Stimulated activated naive CD4-positive, alpha-beta T cell (primary cell): ENCODE data around the gene FBN3.

Experiments
- DNase-seq, 6 experiments: peaks; one replicate each; lab custom pipeline; 2025; lab: John Stamatoyannopoulos, UW

The FBN3 gene

DNA sequence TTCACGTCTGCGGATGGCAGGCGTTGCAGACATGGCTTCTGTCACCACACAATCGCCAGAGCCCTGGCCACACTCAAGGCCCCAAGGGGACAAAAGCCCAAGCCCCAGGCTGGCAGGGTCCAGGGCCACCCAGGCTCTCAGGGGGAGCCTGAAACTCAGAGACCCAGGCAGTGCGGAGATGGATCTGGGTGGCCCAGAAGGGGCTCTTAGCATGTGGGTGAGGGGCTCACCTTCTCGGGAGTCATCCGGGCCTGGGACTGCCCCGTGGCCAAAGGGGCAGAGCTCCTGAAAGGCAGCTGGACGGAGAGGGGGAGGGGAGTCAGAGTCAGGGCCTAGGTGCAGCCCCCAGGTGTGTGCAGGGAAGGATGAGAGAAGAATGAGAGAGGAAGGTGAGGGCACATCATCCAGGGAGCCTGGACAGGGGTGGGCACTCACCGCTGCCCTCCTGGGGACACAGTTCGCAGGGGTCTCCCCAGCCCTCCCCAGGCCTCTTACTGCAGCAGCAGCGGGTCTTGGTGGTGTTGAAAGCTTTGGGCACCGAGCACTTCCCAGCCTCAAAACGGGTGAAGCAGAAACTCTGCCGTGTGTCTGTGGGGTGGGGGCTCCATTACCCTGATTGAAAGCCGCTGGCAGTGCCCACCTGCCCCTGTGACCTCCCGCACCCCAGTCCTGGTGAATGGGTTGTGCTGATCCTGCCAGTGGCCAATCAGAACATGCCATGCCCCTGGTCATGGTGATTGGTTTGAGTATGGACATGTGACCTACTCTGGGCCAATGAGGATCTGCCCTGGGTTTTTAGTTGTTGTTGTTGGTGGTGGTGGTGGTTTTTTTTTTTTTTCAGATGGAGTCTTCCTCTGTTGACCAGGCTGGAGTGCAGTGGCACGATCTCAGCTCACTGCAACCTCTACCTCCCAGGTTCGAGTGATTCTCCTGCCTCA is 59.5 kb downstream of the FBN3 start:
- no peak for DNase-seq

DNA sequence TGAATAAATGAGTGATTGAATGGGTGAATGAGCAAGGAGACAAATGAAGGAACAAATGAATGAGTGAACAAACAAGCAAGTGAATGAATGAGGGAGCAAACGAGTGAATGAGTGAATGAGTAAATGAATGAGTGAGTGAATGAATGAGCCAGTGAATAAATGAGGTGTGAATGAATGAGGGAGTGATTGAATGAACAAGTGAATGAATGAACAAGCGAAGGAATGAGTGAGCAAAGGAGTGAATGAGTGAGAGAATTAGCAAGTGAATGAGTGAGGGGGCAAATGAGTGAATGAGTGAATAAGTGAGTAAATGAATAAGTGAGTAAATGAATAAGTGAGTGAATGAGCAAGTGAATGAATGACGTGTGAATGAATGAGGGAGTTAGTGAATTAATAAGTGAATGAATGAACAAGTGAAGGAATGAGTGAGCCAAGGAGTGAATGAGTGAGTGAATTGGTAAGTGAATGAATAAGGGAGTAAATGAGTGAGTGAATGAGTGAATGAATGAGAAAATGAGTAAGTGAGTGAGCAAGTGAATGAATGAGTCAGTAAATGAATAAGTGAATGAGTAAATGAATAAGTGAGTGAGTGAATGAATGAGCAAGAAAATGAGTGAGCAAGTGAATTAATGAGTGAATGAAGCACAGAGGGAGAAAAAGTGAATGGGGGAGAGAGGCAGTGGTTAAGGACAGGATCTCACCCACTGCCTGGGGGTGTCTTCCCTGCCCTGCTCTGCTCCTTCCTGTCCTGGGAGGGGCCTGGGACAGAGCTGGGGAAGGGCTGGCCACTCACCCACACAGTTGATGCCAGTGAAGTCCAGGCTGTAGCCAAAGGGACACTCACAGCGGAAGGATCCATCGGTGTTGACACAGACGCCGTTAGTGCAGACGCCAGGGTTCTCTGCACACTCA is 60.4 kb downstream of the FBN3 start:
- DNase-seq = no peak

DNA sequence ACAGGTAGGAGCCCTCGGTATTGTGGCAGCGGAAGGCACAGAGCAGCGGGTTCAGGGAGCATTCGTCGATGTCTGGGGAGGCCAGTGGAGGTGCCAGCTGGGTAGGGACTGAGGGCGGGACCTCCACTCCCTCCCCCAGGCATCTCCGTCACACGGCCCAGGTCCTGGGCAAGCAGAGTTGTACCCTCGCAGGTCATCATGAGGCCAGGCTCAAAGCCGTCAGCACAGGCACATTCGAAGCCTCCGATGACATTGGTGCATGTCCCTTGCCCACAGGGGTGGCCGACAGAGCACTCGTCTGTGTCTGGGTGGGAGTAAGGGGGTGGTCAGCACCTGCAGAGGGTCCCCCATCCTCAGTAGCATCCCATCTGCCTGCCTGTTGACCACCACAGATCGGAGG is 61.5 kb downstream of the FBN3 start:
- no peak for DNase-seq

DNA sequence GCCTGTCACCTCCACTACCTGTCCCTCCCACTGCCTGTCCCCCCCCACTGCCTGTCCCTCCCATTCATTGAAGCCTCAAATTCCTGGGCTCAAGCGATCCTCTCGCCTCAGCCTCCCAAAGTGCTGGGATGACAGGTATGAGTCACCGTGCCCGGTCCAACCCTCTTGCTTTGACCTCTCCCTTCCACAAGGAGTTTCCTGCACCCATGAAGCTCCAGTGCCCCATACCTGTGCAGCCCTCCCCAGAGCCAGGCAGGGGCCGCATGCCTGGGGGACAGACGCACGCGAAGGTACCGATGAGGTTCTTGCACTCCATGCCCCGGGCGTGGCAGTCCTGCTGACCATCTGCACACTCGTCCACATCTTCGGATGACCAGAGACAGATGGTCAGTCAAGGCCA is 62.5 kb downstream of the FBN3 start:
- no peak for DNase-seq

DNA sequence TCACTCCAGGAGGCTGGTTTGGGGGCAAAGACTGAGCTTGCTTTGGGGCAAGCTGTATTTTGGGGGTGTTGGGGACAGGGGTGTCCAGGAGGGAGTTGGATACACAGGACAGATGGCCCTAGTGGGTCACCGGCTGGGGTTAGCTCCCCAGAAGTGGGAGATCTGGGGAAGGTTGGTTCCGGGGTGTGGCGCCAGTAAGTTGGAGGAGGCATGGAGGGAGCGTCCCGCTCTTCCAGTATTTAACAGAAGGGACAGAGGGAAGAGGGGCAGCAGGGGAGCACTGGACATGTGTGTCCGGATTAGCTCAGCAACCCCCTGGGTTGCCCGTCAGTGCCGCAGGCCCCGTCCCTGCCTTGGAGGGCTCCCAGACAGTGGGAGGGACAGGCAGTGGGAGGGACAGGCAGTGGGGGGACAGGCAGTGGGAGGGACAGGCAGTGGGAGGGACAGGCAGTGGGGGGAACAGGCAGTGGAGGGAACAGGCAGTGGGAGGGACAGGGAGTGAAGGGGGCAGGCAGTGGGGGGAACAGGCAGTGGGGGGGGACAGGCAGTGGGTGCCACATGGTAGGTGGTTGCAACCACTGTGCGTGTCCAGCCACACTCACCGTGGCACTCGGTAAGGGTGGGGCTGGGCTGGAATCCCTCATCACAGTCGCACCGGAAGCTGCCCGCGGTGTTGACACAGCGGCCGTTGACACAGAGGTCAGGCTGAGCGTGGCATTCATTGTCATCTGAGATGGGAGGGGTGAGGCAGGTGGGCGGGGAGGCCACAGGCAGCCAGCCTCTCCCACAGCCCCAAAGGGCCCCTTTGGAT is 63.6 kb downstream of the FBN3 start:
- DNase-seq = no peak

DNA sequence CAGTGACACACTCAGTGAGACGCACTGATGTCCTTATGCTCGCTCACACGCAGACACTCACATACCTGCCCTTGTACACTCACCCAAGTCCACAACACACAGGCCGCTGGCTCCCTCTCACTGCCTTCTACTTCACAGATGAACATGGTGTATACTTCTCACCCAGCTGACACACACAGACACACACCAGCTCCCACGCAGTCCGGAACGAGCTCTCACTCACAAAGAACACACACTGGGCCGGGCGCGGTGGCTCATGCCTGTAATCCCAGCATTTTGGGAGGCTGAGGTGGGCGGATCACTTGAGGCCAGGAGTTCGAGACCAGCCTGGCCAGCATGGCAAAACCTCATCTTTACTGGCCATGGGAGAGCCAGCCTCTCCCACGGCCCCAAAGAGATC is 65.2 kb downstream of the FBN3 start:
- DNase-seq = no peak

DNA sequence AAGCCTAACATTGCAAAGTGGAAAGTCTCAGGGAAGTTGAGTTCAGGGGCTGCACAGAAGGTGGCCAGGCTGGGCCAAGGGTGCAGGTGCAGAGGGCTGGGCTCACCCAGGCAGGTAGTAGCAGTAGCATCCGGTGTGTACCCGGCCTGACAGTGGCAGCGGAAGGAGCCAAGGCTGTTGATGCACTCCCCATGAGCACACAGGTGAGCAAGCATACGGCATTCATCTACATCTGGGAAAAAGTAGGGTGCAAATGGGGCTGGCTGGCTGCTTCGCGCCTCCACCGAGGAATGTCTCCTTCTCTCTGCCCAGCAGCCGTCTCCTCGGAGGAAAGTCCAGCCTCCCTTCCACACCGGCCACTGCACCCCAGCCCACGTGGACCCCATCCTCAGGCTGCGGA is 66.3 kb downstream of the FBN3 start:
- no peak for DNase-seq

DNA sequence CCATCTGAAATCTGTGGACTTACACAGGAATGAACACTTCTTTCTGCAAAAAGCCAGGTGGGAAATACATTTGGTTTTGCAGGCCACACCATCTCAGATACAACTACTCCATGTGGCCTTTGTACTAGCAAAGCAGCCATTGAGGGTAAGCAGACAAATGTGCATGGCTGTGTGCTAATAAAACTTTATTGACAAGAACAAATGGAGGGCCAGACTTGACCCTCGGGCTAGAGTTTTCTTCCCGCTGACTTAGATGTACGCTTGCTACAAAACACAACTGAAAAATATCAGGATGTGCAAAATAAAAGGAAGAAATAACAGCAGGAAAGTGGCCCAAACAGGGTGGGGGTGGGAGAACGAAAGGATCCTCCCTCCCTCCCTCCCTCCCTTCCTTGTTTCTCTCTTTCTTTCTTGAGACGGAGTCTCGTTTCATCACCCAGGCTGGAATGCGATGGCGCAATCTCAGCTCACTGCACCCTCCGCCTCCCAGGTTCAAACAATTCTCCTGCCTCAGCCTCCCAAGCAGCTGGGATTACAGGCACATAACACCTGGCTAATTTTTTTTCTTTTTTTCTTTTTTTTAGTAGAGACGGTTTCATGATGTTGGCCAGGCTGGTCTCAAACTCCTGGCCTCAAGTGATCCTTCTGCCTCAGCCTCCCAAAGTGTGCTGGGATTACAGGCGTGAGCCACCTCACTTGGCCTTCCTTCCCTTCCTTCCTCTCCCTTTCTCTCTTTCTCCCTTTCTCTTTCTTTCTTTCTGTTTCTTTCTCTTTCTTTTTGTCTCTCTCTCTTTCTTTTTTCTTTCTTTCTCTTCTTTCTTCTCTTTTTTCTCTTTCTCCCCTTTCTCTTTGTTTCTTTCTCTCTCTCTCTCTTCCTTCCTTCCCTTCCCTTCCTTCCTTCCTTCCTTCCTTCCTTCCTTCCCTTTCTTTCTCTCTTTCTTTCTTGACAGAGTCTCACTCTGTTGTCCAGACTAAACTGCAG is 67.5 kb downstream of the FBN3 start:
- DNase-seq = no peak

DNA sequence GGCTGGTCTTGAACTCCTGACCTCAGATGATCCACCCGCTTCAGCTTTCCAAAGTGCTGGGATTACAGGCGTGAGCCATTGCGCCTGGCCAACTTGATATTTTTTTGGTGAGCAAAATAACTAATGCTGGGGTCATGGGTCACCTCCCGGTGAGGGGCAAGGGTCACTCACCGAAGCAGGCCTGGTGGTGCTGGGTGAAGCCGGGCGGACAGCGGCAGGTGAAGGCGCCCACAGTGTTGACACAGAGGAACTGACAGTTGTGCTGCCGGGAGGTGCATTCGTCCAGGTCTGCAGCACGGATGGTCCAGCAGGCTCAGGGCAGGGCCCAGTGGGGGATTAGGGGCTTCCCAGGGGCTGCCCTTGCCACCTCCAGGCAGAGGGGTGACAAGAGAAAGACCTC is 68.6 kb downstream of the FBN3 start:
- no peak for DNase-seq

DNA sequence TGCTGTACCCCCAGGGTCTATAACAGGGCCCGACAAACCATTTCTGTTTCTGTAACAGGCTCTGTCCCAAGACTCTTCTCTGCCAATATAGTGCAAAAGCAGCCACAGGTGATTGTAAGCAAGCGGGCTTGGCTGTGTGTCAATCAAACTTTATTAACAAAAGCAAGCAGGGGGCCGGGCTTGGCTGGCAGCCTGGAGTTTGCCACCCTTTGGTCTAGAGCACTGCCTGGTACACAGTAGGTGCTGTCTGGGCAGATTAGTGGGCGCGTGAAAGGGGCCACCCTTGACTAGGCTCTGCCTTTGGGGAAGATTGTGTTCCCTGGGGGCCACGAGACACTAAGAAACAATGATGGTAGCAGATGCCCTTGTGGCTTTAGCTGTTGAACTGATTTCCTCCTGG is 69.4 kb downstream of the FBN3 start:
- DNase-seq = no peak

DNA sequence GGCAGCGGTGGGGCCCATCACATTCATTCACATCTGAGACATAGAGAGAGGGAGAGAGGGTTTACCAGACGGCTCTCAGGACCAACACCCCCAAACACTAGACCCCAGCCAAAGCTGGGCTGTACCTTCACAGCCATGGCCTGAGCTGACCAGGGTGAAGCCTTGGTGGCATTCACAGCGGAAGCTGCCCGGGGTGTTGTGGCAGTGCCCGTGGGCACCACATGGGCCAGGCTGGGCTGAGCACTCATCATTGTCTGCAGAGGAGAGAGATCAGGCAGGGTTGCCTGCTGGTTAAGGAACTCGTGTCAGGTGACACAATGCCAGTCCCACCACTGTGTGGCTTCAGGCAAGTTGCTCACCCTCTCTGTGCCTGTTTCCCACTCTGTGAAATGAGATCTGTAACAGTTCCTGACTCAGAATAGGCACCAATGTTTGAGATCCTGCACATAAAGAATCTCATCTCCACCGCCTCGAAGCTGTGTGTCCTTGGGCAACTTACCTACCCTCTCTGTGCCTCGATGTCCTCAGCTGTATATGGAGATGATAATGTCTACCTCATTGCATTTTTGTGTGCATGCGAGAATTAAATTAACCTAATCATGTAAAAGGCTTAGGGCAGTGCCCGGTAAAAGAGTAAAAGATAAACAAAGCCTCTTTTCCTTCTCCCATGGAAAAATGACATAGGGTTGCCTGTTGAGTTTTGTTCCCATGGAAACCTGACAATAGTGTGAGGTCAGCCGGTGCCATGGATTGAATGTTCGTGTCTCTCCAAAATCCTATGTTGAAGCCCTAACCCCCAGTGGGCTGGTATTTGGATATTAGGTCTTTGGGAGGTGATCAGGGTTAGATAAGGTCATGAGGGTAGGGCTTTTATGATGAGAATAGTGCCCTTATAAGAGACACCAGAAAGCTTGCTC is 74.0 kb downstream of the FBN3 start:
- DNase-seq = no peak

DNA sequence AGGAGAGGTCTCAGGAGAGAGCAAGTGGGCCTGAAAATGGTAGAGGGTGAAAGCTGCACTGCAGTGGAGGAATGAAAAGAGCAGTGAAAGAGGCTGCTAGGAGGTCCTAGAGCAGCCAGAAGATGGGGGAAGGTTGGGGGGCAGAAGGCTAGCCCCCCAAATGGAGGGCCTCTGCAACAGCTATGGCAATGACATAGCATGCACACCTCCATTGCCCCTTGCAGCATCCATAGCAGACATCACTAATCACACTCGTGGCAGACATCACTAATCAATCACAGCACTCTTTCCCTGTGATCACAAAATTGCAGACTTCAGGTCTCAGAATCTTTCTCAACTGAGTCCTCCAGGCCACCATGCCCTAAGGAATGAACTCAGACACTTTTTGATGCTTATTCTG is 74.9 kb downstream of the FBN3 start:
- no peak for DNase-seq

DNA sequence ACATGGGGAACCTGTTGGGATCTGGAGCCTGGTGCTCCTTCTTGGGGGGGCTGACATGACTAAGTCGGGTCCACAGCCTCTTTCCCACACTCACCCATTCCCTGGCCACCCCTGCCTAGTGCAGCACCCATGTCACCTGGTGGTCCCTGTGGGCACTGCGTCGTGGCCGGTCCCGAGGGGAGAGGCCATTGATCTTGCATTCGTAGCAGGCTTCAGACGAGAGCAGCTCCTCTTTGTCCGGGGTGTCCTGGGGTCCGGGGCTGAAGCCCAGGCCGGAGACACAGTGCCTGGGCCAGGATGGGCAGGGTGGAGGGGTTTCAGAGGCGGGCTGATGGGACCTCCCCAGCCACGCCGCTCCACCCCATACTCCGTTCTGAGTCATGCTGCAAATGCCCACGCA is 77.5 kb downstream of the FBN3 start:
- DNase-seq = no peak

DNA sequence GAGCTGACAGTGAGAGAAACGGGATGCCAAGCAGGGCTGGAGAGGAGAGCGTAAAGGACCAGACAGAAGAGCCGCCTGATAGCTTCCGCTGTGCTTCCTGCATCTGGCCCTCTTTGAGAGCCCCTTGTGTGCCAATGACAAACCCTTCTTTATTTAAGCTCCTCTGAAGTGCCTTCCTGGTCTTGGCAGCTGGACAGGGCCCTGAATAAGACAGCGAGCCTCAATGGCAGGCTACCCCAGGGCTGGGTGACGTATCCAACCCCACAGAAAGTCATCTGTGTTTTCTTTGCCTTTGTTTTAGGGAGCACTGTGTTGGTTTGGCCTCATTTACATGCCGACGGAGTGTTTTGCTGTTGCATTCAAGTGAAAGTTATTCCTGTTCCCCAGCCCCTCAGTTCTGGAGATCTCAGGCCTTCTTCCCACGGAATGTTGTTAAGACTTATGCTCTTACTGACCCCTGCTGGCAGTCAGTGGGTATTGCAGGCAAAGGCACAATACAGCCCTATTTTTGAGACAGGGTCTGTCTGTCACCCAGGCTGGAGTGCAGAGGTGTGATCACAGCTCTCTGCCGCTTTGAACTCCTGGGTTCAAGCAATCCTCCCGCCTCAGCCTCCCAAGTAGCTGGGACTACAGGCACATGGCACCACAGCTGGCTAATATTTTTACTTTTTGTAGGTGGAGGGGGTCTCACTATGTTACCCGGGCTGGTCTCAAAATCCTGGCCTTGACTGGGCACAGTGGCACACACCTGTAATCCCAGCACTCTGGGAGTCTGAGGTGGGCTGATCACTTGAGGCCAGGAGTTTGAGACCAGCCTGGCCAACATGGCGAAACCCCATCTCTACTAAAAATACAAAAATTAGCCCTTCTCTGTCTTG is 80.1 kb downstream of the FBN3 start:
- no peak for DNase-seq

DNA sequence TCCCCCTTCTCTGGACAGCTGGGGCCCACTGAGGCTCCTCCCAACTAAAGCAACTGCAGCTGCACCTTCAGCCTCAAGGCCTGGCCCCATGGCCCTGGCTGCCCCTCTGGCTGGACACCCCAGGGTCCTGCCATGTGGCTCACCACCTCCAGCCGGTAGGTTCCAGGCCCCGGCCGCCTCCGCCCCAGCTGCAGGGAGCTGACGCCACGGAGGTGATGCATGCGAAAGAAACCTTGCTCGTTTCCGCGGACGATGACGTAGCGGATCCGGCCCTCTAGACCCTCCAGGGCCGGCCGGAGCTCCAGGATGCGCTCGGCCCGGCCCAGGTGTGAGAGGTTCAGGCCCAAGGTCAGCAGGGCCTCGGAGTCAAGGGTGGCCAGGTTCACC is 83.5 kb downstream of the FBN3 start:
- no peak for DNase-seq

DNA sequence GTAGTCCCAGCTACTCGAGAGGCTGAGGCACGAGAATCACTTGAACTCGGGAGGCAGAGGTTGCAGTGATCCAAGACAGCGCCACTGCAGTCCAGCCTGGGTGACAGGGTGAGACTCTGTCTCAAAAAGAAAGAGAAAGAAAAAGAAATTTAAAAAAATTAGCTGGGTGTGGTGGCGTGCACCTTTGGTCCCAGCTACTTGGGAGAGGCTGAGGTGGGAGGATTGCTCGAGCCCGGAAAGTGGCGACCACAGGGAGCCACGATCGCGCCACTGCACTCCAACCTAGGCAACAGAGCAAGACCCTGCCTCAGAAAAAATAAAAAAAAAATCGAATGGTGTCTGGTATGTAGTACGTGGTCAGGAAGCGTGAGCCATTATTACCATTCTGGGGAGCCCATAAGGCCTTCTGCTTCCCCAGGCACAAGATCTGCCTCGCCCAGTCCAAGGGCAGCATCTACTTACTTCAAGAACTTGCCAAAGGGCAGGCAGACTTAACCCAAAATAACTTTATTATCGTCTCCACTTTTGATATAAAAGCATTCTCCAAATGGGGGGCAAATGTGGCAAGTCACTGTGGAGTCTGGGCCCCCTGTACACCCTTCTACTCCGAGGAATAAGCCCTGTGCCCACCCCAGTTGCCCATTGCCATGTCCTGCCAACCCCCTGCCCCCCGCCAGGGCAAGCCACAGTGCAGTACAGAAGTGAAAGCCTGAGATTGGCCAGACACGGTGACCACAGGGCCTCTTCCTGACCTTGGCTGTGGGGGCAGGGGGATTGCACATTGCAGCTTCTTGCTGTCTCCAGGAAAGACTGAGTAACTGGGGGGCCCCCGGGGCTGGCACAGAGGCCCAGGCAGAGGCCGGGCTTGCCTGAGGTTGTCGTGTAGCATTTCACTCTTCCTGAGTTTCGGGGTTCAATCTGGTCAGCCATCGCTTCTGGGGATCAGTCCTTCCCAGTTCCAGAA is 84.2 kb downstream of the FBN3 start:
- no peak for DNase-seq

DNA sequence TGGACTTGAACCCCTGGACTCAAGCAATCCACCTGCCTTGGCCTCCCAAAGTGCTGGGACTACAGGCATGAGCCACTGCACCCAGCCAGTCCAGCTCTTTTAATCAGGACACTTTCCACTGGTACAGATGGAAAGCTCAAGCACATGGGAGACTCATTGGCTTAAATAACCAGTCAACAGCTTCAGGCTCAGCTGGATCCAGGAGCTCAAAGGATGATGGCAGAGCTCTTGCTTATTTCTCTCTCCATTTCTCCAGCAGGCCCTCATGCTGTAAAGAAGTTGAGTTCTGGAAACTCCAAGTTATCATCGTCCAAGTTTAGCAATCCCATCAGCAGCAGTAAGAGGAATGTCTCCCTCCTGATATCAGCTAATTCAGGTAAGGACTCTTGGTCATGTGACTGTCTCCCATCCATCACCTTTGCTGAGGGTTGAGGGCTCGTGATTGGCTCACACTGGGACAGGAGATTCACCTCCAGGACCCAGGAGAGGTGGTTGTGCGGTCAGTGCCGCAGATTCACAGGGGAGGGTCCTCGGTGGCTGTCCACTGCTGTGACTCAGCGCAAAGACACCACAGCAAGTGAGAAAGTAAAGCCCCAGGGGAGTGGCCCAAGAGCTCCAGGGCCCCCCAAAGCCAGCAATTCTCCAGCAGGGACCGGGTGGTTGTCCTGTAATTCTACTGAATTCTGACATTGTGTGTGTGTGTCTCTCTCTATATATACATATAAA is 91.7 kb downstream of the FBN3 start:
- no peak for DNase-seq
